Astrocyte (in vitro differentiated cells and primary cell): ENCODE results near the gene RAB4A. TPM values are rescaled to one million over a fixed set of nuclear protein-coding genes. Genes with fewer than 3 reads are reported as not detected.

Source experiments
- DNase-seq: peaks from one replicate; pipeline ENCODE4 v3.0.0-alpha.2; 2010; ENCODE audit warnings: low read depth
- FAIRE-seq: peaks from 2 replicates; lab custom pipeline; 2011; peaks lifted over from hg19 to GRCh38; lab: Jason Lieb, UNC
- H2AFZ ChIP-seq: 2 replicates; pipeline ENCODE4 v1.6.0; 2012; ENCODE audit warnings: low read depth, low read length, inconsistent platforms
- H3K27ac ChIP-seq: 2 replicates; pipeline ENCODE4 v1.5.1; 2011; ENCODE audit warnings: low read depth, low read length, inconsistent platforms
- H3K27me3 ChIP-seq: 2 replicates; pipeline ENCODE4 v1.6.0; 2011; ENCODE audit warnings: low read length, inconsistent platforms; ENCODE audit not compliant: insufficient read depth
- H3K36me3 ChIP-seq: 2 replicates; pipeline ENCODE4 v1.5.1; 2011; ENCODE audit warnings: low read length, inconsistent platforms; ENCODE audit not compliant: insufficient read depth
- H3K4me1 ChIP-seq: 2 replicates; pipeline ENCODE4 v1.5.1; 2011; ENCODE audit warnings: low read length, inconsistent platforms; ENCODE audit not compliant: insufficient read depth
- H3K4me2 ChIP-seq: 2 replicates; pipeline ENCODE4 v1.6.0; 2012; ENCODE audit warnings: low read length, inconsistent platforms
- H3K4me3 ChIP-seq: 2 replicates; pipeline ENCODE4 v1.5.1; 2011; ENCODE audit warnings: low read depth, mild to moderate bottlenecking, low read length, inconsistent platforms; ENCODE audit not compliant: insufficient read depth
- H3K79me2 ChIP-seq: 2 replicates; pipeline ENCODE4 v1.6.0; 2012; ENCODE audit warnings: mild to moderate bottlenecking, low read length, inconsistent platforms; ENCODE audit not compliant: insufficient read depth
- H3K9ac ChIP-seq: 2 replicates; pipeline ENCODE4 v1.6.0; 2012; ENCODE audit warnings: mild to moderate bottlenecking, low read length, inconsistent platforms
- H3K9me3 ChIP-seq: 2 replicates; pipeline ENCODE4 v1.5.1; 2012; ENCODE audit warnings: low read depth, mild to moderate bottlenecking, low read length, inconsistent platforms; ENCODE audit not compliant: insufficient read depth
- H4K20me1 ChIP-seq: 2 replicates; pipeline ENCODE4 v1.6.0; 2012; ENCODE audit warnings: low read length, inconsistent platforms; ENCODE audit not compliant: insufficient read depth
- H3K27ac Mint-ChIP-seq: one replicate; pipeline ENCODE4 v1.8.0; 2021; ENCODE audit warnings: mild to moderate bottlenecking, mixed read lengths; ENCODE audit not compliant: unreplicated experiment
- H3K27me3 Mint-ChIP-seq: one replicate; pipeline ENCODE4 v1.8.0; 2021; ENCODE audit warnings: low read depth, mixed read lengths; ENCODE audit not compliant: unreplicated experiment
- H3K36me3 Mint-ChIP-seq: one replicate; pipeline ENCODE4 v1.8.0; 2021; ENCODE audit warnings: low read depth, mixed read lengths; ENCODE audit not compliant: unreplicated experiment
- H3K4me1 Mint-ChIP-seq: one replicate; pipeline ENCODE4 v1.8.0; 2021; ENCODE audit warnings: low read depth, mixed read lengths; ENCODE audit not compliant: unreplicated experiment
- H3K4me3 Mint-ChIP-seq: one replicate; pipeline ENCODE4 v1.8.0; 2021; ENCODE audit warnings: mild to moderate bottlenecking, moderate library complexity, mixed read lengths; ENCODE audit not compliant: unreplicated experiment
- H3K9me3 Mint-ChIP-seq: one replicate; pipeline ENCODE4 v1.8.0; 2021; ENCODE audit warnings: mild to moderate bottlenecking, mixed read lengths; ENCODE audit not compliant: unreplicated experiment
- CTCF ChIP-seq: IDR thresholded peaks from 2 replicates; pipeline ENCODE4 v1.5.1; 2011; ENCODE audit warnings: low read depth, mild to moderate bottlenecking, inconsistent platforms, low read length, moderate library complexity; ENCODE audit not compliant: insufficient read depth
- EZH2 ChIP-seq: IDR thresholded peaks from 2 replicates; pipeline ENCODE4 v1.6.1; 2012; ENCODE audit warnings: mild to moderate bottlenecking, low read length, inconsistent platforms; ENCODE audit not compliant: insufficient read depth
- total RNA-seq: library from RNA; stranded (reverse); gene quantifications from 2 replicates; pipeline ENCODE4 v1.2.1, GENCODE V29; 2021

RAB4A gene
- total RNA-seq, 1 donor from 2014 or later, result 58.6 TPM

- Mint-ChIP-seq H3K27ac (no peak overlapping the region), H3K4me1 (peaks cover 3% of the 10 kb centered on the region)
- no peak for FAIRE-seq
Measured at GRCh38 chr1:229243638-229244037, 27.3 kb upstream of the RAB4A start.

DNA sequence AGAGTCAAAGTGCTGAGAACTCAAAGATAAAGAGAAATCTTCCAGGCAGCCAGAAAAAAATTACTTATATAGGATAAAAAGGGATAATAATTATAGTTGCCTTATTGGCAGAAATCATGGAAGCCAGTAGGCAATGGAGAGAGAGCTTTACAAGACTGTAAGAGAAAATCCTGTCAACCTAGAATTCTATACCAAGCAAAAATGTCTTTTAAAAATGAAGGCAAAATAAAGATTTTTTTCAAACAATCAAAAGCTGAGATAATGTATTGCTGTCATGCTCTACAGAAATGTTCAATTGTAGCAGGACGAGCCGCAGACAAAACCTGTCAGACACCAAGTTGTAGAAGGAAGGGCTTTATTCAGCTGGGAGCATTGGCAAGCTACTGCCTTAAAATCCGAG, 26.8 kb upstream of the RAB4A start:
- TF ChIP-seq EZH2 (no peak), CTCF (no peak)
- Histone ChIP-seq H3K9me3 (no peaks in the 10 kb centered on the region), H3K27me3 (peaks cover 2% of the 10 kb centered on the region), H3K79me2 (no peaks in the 10 kb centered on the region), H3K9ac (no peak overlapping the region), H3K27ac (no peak overlapping the region), H3K4me1 (no peaks in the 10 kb centered on the region), H3K4me2 (no peak overlapping the region), H3K36me3 (no peaks in the 10 kb centered on the region), H4K20me1 (no peaks in the 10 kb centered on the region), H3K4me3 (no peak overlapping the region), H2AFZ (no peak overlapping the region)
- no peak for DNase-seq
- Mint-ChIP-seq H3K27me3 (peaks cover 2% of the 10 kb centered on the region), H3K36me3 (no peaks in the 10 kb centered on the region), H3K4me3 (no peak overlapping the region), H3K9me3 (peaks cover 8% of the 10 kb centered on the region), H3K4me1 (peaks cover 2% of the 10 kb centered on the region), H3K27ac (no peak overlapping the region)
- no peak for FAIRE-seq

More at GRCh38 chr1:229243638-229244037, 27.3 kb upstream of the RAB4A start:
- H3K36me3 Mint-ChIP-seq, result no peaks in the 10 kb centered on the region
- H4K20me1 ChIP-seq, result no peaks in the 10 kb centered on the region
- H2AFZ ChIP-seq, result no peak overlapping the region
- no peak for TF ChIP-seq EZH2
- no peak for TF ChIP-seq CTCF
- no peaks in the 10 kb centered on the region for H3K36me3 ChIP-seq
- no peak overlapping the region for H3K4me3 Mint-ChIP-seq
- H3K27ac ChIP-seq, result no peak overlapping the region
- no peak overlapping the region for H3K4me3 ChIP-seq
- H3K27me3 Mint-ChIP-seq, result no peaks in the 10 kb centered on the region
- peaks cover 8% of the 10 kb centered on the region for H3K9me3 Mint-ChIP-seq
- no peak overlapping the region for H3K9ac ChIP-seq
- H3K79me2 ChIP-seq, result no peaks in the 10 kb centered on the region
- H3K27me3 ChIP-seq, result no peaks in the 10 kb centered on the region
- no peaks in the 10 kb centered on the region for H3K9me3 ChIP-seq
- DNase-seq, result no peak
- no peak overlapping the region for H3K4me2 ChIP-seq
- no peaks in the 10 kb centered on the region for H3K4me1 ChIP-seq

DNA sequence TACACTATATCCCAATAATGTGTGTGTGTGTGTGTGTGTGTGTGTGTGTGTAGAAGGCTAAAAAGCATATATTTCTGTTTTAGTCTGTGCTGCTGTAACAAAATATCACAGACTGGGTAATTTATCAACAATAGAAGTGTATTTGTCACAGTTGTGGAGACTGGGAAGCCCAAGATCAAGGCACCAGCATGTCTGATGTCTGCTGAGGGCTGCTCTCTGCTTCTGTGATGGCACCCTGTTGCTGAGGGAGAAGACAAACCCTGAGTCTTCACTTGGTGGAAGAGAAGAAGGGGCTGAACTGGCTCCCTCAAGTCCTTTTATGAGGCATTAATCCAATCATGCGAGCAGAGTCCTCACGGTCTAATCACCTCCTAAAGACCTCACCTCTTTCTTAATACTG, 23.0 kb upstream of the RAB4A start:
- FAIRE-seq (no peak), DNase-seq (no peak)
- no peaks in the 10 kb centered on the region for H4K20me1 ChIP-seq
- H3K27ac ChIP-seq, result no peak overlapping the region
- H3K27ac Mint-ChIP-seq, result no peak overlapping the region
- H3K9ac ChIP-seq, result no peak overlapping the region
- no peak overlapping the region for H2AFZ ChIP-seq
- H3K27me3 ChIP-seq, result peaks cover 2% of the 10 kb centered on the region
- peaks cover 2% of the 10 kb centered on the region for H3K27me3 Mint-ChIP-seq
- no peak overlapping the region for H3K4me3 Mint-ChIP-seq
- no peaks in the 10 kb centered on the region for H3K79me2 ChIP-seq
- no peaks in the 10 kb centered on the region for H3K36me3 Mint-ChIP-seq
- H3K36me3 ChIP-seq, result no peaks in the 10 kb centered on the region
- H3K4me1 ChIP-seq, result no peaks in the 10 kb centered on the region
- H3K4me1 Mint-ChIP-seq, result peaks cover under 1% of the 10 kb centered on the region
- TF ChIP-seq CTCF (no peak), EZH2 (no peak)
- H3K4me3 ChIP-seq, result no peak overlapping the region
- no peak overlapping the region for H3K4me2 ChIP-seq
- peaks cover 11% of the 10 kb centered on the region for H3K9me3 Mint-ChIP-seq
- no peaks in the 10 kb centered on the region for H3K9me3 ChIP-seq
